IMR-90 (cell line): ENCODE measurements around the gene NHSL2. TPM values are rescaled to one million over a fixed set of nuclear protein-coding genes. Genes with fewer than 3 reads are reported as not detected.

Experiments
- MAZ ChIP-seq: IDR thresholded peaks from 2 replicates; pipeline ENCODE4 v1.6.1; 2012; ENCODE audit warnings: low read depth, mild to moderate bottlenecking, low read length, improper control_type of control experiment, moderate library complexity, borderline replicate concordance
- NFE2L2 ChIP-seq: fragments of 150-350 bp; IDR thresholded peaks from 2 replicates; pipeline ENCODE4 v1.6.1; 2016; ENCODE audit warnings: low read depth, mild to moderate bottlenecking, low read length
- microRNA-seq, 2 experiments: library from miRNA; stranded (forward) in 1 of 2; unstranded in 1 of 2; fragments of 10-50 nt in 1 of 2; fragments of <30 nt in 1 of 2; gene quantifications in 1 of 2; microRNA quantifications in 1 of 2; one replicate each; pipeline versions ENCODE3 to v1.1.0; 2013 to 2020; ENCODE audit not compliant: insufficient read depth in 1 of 2, insufficient read length in 1 of 2, unreplicated experiment in 1 of 2
- polyA plus RNA-seq, 3 experiments: library from polyadenylated mRNA; depleted of rRNA; stranded (reverse); fragments of >200 nt; gene quantifications; 2 replicates each; pipeline ENCODE4 v1.2.3, GENCODE V29; 2012; ENCODE audit warnings: low replicate concordance in 1 of 3
- small RNA-seq, 5 experiments: library from RNA; depleted of rRNA; stranded (forward); fragments of <200 nt; gene quantifications; one replicate each; pipeline ENCODE3, GENCODE V24; 2012
- total RNA-seq: library from RNA; depleted of rRNA; stranded (reverse); fragments of >200 nt; gene quantifications from 2 replicates; pipeline ENCODE4 v1.2.3, GENCODE V29; 2012; rRNA removed

The NHSL2 gene
- total and polyA plus RNA-seq, 2 of the 4 experiments (the other 2 are of a cell fraction) = 0.72 to 0.75 TPM

GRCh38 chrX:72201836-72202536, 291.3 kb downstream of the NHSL2 start (continued):
- TF ChIP-seq NFE2L2 (no peak), MAZ (no peak)

Small RNA genes lying within 50 kb of the gene (microRNA-seq; reads per million reads assigned to microRNA genes)
- gene RNU6-1078P (ENCODE audit: insufficient read depth, insufficient read length) = not detected

Small RNA genes lying within 50 kb of the gene (small RNA-seq; reads per million reads assigned to genes)
- gene RNU6-1078P = 0 reads per million in 5 experiments

Other genes with a start within 250 kb of the NHSL2 start
- not detected in 2 replicates for gene CXorf49, start 192.6 kb upstream of the NHSL2 start, total RNA-seq
- not detected in 2 replicates for gene CXorf49, start 192.6 kb upstream of the NHSL2 start, polyA plus RNA-seq (2012; rRNA removed)
- gene CXorf49B, start 147.5 kb upstream of the NHSL2 start, total RNA-seq = not detected in 2 replicates
- gene CXorf49B, start 147.5 kb upstream of the NHSL2 start, polyA plus RNA-seq (2012; rRNA removed) = not detected in 2 replicates
- 0.56 and 0.90 TPM in 2 replicates for gene RTL5, start 221.1 kb downstream of the NHSL2 start, total RNA-seq
- 1.9 and 2.5 TPM in 2 replicates for gene RTL5, start 221.1 kb downstream of the NHSL2 start, polyA plus RNA-seq (2012; rRNA removed)